Smooth muscle cell of the brain vasculature (primary cell): ENCODE data around the gene ATP8B3.
"Not testable (repeated sequence)": the region's sequence is repeated elsewhere in the genome, so short reads cannot be mapped to it uniquely, and the experiment has no call there.

ENCODE experiments used
- DNase-seq: peaks from one replicate; pipeline ENCODE4 v3.0.0-alpha.2; 2012; ENCODE audit warnings: low read depth, low spot score

The ATP8B3 gene

DNA sequence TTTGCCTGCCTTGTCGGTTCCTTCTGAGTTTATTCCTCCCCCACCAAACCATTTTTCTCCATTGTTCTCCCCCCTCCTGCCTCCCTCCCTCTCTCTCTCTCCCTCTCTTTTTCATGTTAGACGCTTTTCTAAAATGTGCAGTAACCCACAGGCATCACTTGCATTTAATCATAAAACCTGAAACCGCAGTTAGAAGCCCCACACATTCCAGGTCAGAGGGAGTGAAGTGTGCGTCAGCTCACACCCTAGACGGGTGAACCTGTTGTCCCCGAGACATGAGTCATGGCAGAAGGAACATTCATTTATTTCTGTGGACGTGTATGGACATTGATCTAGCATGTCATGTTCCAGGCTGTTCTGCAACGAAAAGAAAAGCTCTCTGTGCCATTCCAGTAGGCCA lies 38.9 kb downstream of the ATP8B3 start:
- no peak for DNase-seq

- no peak for DNase-seq
Observed at GRCh38 chr19:1770866-1771576, 41.1 kb downstream of the ATP8B3 start.

DNA sequence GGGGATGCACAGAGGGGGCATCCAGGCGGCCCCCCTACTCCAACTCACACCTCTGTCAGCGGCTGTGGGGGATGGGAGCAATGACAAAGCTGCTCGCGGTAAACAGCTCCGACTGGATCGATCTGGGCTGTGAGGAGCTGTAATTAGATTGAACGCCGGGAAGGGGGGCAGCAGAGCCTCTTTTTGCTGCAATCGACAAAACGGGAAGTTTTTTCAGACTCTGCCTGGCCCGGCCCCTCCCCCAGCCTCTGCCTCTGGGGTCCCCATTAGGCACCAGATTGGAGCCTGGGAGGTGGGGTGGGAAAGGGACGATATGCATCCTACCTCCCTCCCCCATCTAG lies 42.5 kb downstream of the ATP8B3 start:
- DNase-seq, result no peak

GRCh38 chr19:1768918-1769644 lies 43.0 kb downstream of the ATP8B3 start:
- no peak for DNase-seq

DNA sequence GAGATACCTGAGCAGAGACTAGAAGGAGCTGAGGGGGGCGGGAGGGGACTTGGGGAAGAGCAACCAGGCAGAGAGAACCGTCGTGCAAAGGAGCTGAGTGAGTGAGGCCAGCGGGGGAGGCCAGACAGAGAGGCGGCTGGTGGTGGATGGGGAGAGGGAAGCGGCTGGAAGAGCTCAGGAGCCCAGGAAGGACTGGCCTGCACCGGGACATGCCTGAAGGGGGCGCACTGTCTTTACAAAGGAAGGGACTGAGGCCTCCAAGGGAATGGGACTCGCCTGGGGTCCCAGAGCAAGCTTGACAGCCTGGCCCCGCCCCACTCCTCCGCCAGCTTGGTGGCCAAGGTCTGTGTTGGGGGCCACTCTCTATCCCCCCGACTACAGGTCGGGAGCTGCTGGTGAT lies 43.8 kb downstream of the ATP8B3 start:
- no peak for DNase-seq

DNA sequence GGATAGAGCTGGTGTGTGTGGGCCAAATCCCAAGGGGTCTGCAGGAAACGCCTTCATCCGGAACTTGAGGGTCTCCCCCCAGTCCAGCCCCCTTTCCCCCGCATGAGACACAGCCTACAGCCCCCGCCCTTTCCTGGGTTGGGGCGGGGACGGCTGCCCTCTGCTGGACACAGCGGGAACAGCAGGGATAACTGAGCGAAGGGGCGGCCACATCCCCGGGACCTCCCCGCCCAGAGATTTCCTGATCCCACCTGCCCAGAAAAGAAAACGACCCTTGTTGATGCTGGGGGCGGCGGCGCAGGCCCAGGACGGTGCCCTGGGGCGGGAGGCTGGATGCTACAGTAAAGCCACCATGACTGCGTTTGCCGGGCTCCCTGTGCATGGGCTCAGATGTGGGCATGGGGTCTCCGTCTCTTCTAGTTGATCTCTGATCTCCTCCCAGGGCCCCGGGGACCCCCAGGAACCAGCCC lies 44.6 kb downstream of the ATP8B3 start:
- no peak for DNase-seq

DNA sequence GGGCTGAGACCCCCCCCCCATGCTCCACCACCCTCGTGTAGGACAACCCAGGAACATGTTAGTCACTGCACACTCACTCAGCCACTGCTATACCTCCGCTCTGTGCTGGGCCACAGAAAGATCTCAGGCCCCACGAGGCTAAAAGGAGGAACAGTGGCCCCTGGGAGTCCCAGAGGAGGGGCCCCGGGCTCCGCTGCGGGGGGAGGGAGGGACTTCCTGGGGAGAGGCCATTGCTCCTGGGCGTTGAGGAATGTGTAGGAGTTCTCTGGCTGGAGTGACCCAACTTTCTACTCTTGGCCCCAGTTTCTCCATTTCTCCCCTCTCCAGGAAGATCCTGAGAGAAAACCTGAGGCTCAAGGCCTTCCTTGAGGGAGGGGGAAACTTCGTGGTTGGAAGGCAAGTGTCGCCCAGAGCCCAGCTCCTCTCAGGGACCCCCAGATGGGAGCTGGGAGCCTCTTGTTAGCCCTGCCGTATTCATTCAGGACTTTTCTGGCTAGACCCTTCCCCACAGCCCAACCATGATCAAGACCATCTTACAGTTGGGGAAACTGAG lies 45.2 kb downstream of the ATP8B3 start:
- DNase-seq, result no peak

GRCh38 chr19:1765904-1766799 lies 45.9 kb downstream of the ATP8B3 start:
- DNase-seq, result no peak

GRCh38 chr19:1765232-1765903 lies 46.7 kb downstream of the ATP8B3 start:
- no peak for DNase-seq

DNA sequence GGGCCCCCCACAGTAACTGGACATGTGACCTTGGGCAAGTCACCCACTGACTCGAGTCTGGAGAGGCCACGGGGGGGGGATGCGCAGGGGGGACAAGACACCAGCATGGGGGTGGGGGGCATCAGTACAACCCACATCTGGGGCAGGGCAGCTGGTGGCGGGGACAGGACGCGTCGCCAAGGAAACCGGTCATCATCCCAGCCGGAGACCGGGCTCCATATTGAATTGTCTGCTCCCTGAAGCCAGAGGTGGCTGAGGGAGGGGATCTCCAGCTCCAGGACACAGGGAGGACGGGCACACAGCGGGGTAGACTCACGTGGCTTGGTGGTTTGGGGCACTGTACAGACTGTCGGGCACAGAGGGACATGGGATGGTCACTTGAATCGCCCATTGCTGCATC lies 47.3 kb downstream of the ATP8B3 start:
- DNase-seq, result no peak

GRCh38 chr19:1763648-1764639 lies 48.1 kb downstream of the ATP8B3 start:
- DNase-seq, result no peak

GRCh38 chr19:1762243-1763117 lies 49.6 kb downstream of the ATP8B3 start:
- DNase-seq, result no peak

GRCh38 chr19:1761528-1762242 lies 50.4 kb downstream of the ATP8B3 start:
- no peak for DNase-seq

GRCh38 chr19:1760786-1761527 lies 51.1 kb downstream of the ATP8B3 start:
- DNase-seq, result not testable (repeated sequence)

DNA sequence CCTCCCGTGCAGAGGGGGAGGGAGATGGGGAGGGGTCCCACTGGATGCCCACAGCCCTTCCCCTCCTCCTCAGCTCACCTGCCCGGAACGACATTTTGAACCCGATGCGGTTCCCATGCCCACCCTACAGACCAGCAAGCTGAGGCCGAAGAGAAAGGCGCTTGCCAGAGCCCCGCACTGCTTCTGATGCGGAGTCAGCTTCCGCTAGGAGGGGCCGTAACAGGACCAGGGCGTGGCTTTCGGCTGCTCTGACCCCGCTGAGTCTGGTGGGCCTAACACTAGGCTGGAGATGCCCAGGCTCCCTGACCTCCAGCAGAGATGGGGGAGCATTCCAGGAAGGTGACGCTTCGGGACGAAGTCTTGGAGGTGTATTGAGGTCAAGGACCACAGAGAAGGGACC lies 52.1 kb downstream of the ATP8B3 start:
- DNase-seq, result no peak

- DNase-seq, result no peak
Observed at GRCh38 chr19:1758959-1759903, 52.8 kb downstream of the ATP8B3 start.

- DNase-seq, result no peak
Observed at GRCh38 chr19:1758231-1758577, 53.9 kb downstream of the ATP8B3 start.
